K562 (cell line): ENCODE measurements around the gene SPINK4. TPM values are rescaled to one million over a fixed set of nuclear protein-coding genes. Genes with fewer than 3 reads are reported as not detected.

Experiments used
- ARID1B ChIP-seq: fragments of 450-650 bp; IDR thresholded peaks from 2 replicates; pipeline ENCODE4 v1.6.1; 2016; ENCODE audit warnings: antibody characterized with exemption, mild to moderate bottlenecking, inconsistent platforms
- DPF2 ChIP-seq: fragments of 450-650 bp; IDR thresholded peaks from 2 replicates; pipeline ENCODE4 v1.6.1; 2016
- ELF1 ChIP-seq: fragments of 200-800 bp; sonication (Bioruptor generic); IDR thresholded peaks from 2 replicates; pipeline ENCODE4 v1.6.1; 2016; ENCODE audit warnings: missing genetic modification characterization, missing compliant biosample characterization
- EP300 ChIP-seq: IDR thresholded peaks from 2 replicates; pipeline ENCODE4 v1.6.1; 2012; ENCODE audit warnings: low read length, improper control_type of control experiment
- GATAD2A ChIP-seq: fragments of 450-650 bp; IDR thresholded peaks from 2 replicates; pipeline ENCODE4 v1.6.1; 2017
- HMBOX1 ChIP-seq: sonication (generic); IDR thresholded peaks from 2 replicates; pipeline ENCODE4 v1.6.1; 2016
- JUND ChIP-seq, 2 experiments: IDR thresholded peaks; 2 replicates in 1 of 2; 3 replicates in 1 of 2; pipeline ENCODE4 v1.6.1; 2011; ENCODE audit warnings: borderline replicate concordance in 2 of 2, low read depth in 2 of 2, low read length in 2 of 2, improper control_type of control experiment in 1 of 2, missing biosample characterization in 1 of 2, missing genetic modification characterization in 1 of 2, missing genetic modification reagents in 1 of 2
- MAZ ChIP-seq, 2 experiments: fragments of 450-650 bp in 1 of 2; sonication (generic) in 1 of 2; formaldehyde crosslinking; IDR thresholded peaks in 1 of 2; conservative IDR thresholded peaks in 1 of 2; 2 replicates each; pipeline versions ENCODE4 v1.4.0 to v1.5.0; 2020; ENCODE audit warnings: mild to moderate bottlenecking in 1 of 2, missing genetic modification reagents in 1 of 2
- MEIS2 ChIP-seq: fragments of 450-650 bp; IDR thresholded peaks from 2 replicates; pipeline ENCODE4 v1.6.1; 2014; ENCODE audit warnings: mild to moderate bottlenecking; ENCODE audit not compliant: partially characterized antibody
- NBN ChIP-seq: fragments of 450-650 bp; IDR thresholded peaks from 2 replicates; pipeline ENCODE4 v1.6.1; 2016; ENCODE audit warnings: low read depth, mild to moderate bottlenecking
- RAD21 ChIP-seq, 2 experiments: fragments of 250-450 bp in 1 of 2; fragments of 450-650 bp in 1 of 2; sonication (Bioruptor Pico) in 1 of 2; formaldehyde crosslinking in 1 of 2; IDR thresholded peaks in 1 of 2; conservative IDR thresholded peaks in 1 of 2; 2 replicates each; pipeline versions ENCODE4 v1.4.0 to v1.8.0; 2020 to 2022; ENCODE audit warnings: mild to moderate bottlenecking in 2 of 2, moderate library complexity in 1 of 2
- SMC3 ChIP-seq: conservative IDR thresholded peaks from 2 replicates; pipeline ENCODE4 v1.6.1; 2011; ENCODE audit warnings: low read depth, low read length, improper control_type of control experiment; ENCODE audit not compliant: insufficient read depth
- SP1 ChIP-seq: sonication (generic); formaldehyde crosslinking; IDR thresholded peaks from 2 replicates; pipeline ENCODE4 v1.8.1; 2022; ENCODE audit warnings: mild to moderate bottlenecking, missing genetic modification reagents
- TBL1XR1 ChIP-seq, 2 experiments: IDR thresholded peaks; 2 replicates each; pipeline ENCODE4 v1.6.1; 2012; ENCODE audit warnings: improper control_type of control experiment in 2 of 2, low read length in 2 of 2, mild to moderate bottlenecking in 1 of 2
- ZNF395 ChIP-seq: fragments of 200-800 bp; sonication (Bioruptor generic); IDR thresholded peaks from 2 replicates; pipeline ENCODE4 v1.6.1; 2017; ENCODE audit warnings: missing genetic modification characterization, missing compliant biosample characterization
- polyA plus RNA-seq, 8 experiments: library from polyadenylated mRNA; depleted of rRNA in 4 of 8; stranded (reverse) in 5 of 8; unstranded in 3 of 8; fragments of >200 nt; fragmentation: Nextera tagmentation in 2 of 8; fragmentation: Illumina TruSeq in 1 of 8; extraction: Ambion mirVana in 2 of 8; extraction: Trizol in 1 of 8; gene quantifications; 2 replicates each; pipeline versions ENCODE4 v1.2.1 to v1.2.3, GENCODE V29; 2011 to 2014; ENCODE audit warnings: inconsistent platforms in 1 of 8, missing spikeins in 1 of 8
- total RNA-seq, 7 experiments: library from RNA; depleted of rRNA in 6 of 7; stranded (reverse); fragments of >200 nt in 6 of 7; fragmentation: Illumina TruSeq in 2 of 7; extraction: Trizol in 2 of 7; gene quantifications; 2 replicates each; pipeline versions ENCODE4 v1.2.1 to v1.2.3, GENCODE V29; 2011 to 2021; ENCODE audit warnings: low replicate concordance in 1 of 7
- TF ChIP-seq, protein P1 (sequence below): fragments of 250-450 bp; sonication (Bioruptor Pico); IDR thresholded peaks from 2 replicates; pipeline ENCODE4 v1.4.0; 2020; ENCODE audit warnings: mild to moderate bottlenecking, moderate library complexity
- TF ChIP-seq, protein P2 (sequence below): fragments of 200-400 bp; formaldehyde crosslinking; IDR thresholded peaks from 2 replicates; pipeline ENCODE4 v1.6.1; 2017; ENCODE audit warnings: mild to moderate bottlenecking, low read depth, low read length, moderate library complexity
- TF ChIP-seq, protein P3 (sequence below): fragments of 250-450 bp; sonication (Bioruptor Pico); IDR thresholded peaks from 2 replicates; pipeline ENCODE4 v1.5.1; 2021; ENCODE audit warnings: mild to moderate bottlenecking

SPINK4 gene
- total and polyA plus RNA-seq, 9 of the 15 experiments (the other 6 are each of a cell fraction or from before 2014, with no cell fraction given): 0.74 to 5.5 (median 2.1) TPM; not detected in 2

- TF ChIP-seq, protein P1, sequence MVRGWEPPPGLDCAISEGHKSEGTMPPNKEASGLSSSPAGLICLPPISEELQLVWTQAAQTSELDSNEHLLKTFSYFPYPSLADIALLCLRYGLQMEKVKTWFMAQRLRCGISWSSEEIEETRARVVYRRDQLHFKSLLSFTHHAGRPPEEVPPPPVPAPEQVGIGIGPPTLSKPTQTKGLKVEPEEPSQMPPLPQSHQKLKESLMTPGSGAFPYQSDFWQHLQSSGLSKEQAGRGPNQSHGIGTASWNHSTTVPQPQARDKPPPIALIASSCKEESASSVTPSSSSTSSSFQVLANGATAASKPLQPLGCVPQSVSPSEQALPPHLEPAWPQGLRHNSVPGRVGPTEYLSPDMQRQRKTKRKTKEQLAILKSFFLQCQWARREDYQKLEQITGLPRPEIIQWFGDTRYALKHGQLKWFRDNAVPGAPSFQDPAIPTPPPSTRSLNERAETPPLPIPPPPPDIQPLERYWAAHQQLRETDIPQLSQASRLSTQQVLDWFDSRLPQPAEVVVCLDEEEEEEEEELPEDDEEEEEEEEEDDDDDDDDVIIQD: no peak
- TF ChIP-seq, protein P2, sequence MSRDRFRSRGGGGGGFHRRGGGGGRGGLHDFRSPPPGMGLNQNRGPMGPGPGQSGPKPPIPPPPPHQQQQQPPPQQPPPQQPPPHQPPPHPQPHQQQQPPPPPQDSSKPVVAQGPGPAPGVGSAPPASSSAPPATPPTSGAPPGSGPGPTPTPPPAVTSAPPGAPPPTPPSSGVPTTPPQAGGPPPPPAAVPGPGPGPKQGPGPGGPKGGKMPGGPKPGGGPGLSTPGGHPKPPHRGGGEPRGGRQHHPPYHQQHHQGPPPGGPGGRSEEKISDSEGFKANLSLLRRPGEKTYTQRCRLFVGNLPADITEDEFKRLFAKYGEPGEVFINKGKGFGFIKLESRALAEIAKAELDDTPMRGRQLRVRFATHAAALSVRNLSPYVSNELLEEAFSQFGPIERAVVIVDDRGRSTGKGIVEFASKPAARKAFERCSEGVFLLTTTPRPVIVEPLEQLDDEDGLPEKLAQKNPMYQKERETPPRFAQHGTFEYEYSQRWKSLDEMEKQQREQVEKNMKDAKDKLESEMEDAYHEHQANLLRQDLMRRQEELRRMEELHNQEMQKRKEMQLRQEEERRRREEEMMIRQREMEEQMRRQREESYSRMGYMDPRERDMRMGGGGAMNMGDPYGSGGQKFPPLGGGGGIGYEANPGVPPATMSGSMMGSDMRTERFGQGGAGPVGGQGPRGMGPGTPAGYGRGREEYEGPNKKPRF: no peak
- peak; percentile 61 for TF ChIP-seq DPF2
- TF ChIP-seq, protein P3, sequence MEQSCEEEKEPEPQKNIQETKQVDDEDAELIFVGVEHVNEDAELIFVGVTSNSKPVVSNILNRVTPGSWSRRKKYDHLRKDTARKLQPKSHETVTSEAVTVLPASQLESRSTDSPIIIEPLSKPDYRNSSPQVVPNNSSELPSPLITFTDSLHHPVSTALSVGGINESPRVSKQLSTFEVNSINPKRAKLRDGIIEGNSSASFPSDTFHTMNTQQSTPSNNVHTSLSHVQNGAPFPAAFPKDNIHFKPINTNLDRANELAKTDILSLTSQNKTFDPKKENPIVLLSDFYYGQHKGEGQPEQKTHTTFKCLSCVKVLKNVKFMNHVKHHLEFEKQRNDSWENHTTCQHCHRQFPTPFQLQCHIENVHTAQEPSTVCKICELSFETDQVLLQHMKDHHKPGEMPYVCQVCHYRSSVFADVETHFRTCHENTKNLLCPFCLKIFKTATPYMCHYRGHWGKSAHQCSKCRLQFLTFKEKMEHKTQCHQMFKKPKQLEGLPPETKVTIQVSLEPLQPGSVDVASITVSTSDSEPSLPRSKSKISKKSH (CRISPR knock-in tag): no peak
- peak; percentile 98 for TF ChIP-seq MEIS2
- TF ChIP-seq MAZ (CRISPR knock-in tag; conservative IDR thresholded peaks at IDR 0.05 in 1 of 2, IDR thresholded peaks at IDR 0.05 in 1 of 2): 0 out of 4 replicates have a peak, but pooled peaks of 1 of the 2 experiments have one; percentile 24
- TF ChIP-seq JUND (IDR thresholded peaks at IDR 0.05; ENCODE audit: borderline replicate concordance, low read depth, low read length): peak; percentile 73
- TF ChIP-seq JUND (tag; IDR thresholded peaks at IDR 0.05; ENCODE audit: borderline replicate concordance, low read depth, low read length): peak; percentile 85; the same call in 2 of the 3 replicates
- no peak for TF ChIP-seq TBL1XR1 (IDR thresholded peaks at IDR 0.05; ENCODE audit: low read length in 2 of 2)
- TF ChIP-seq EP300: peak; percentile 23; the same call in 1 of the 2 replicates
- TF ChIP-seq ARID1B: peak; percentile 18; the same call in 1 of the 2 replicates
- TF ChIP-seq RAD21 (CRISPR knock-in tag; conservative IDR thresholded peaks at IDR 0.05 in 1 of 2, IDR thresholded peaks at IDR 0.05 in 1 of 2): peak; percentile 85 to 95
- no peak for TF ChIP-seq ELF1
- no peak for TF ChIP-seq GATAD2A
- TF ChIP-seq ZNF395 (CRISPR knock-in tag): no peak
- peak; percentile 75 for TF ChIP-seq SMC3
- TF ChIP-seq NBN: 0 out of 2 replicates have a peak, but pooled peaks have one; percentile 28
- peak; percentile 46; the same call in 1 of the 2 replicates for TF ChIP-seq HMBOX1
- TF ChIP-seq SP1 (CRISPR knock-in tag): 0 out of 2 replicates have a peak, but pooled peaks have one; percentile 26
Measured at GRCh38 chr9:33225319-33226147, 14.4 kb upstream of the SPINK4 start (continued).
